PC-9 (cell line): ENCODE data around the gene FOXD2. TPM values are rescaled to one million over a fixed set of nuclear protein-coding genes. Genes with fewer than 3 reads are reported as not detected.

ENCODE experiments used
- BruUV-seq: library from RNA; stranded (reverse); fragments of 400-500 nt; replicated peaks from 2 replicates; lab custom pipeline; 2021; lab: Mats Ljungman, UMichigan
- CTCF ChIA-PET: fragments of 300-600 bp; sonication (Branson Sonifier 250); formaldehyde crosslinking; loops from one replicate; lab custom pipeline; 2022; ENCODE audit warnings: antibody characterized with exemption; lab: Charles Lee
- POLR2A ChIA-PET: fragments of 300-600 bp; sonication (Branson Sonifier 250); formaldehyde crosslinking; loops from one replicate; lab custom pipeline; 2022; ENCODE audit warnings: antibody characterized with exemption; ENCODE audit not compliant: unreplicated experiment; lab: Charles Lee
- DNase-seq, 2 experiments: peaks; one replicate each; pipeline versions ENCODE4 v3.0.0 to v3.0.0-alpha.2; 2015 to 2022; ENCODE audit warnings: mixed read lengths in 1 of 2
- H2AFZ ChIP-seq: fragments of 200-600 bp; sonication (generic); 2 replicates; pipeline ENCODE4 v1.8.1; 2017; ENCODE audit warnings: antibody characterized with exemption
- H3F3A ChIP-seq: fragments of 200-600 bp; sonication (generic); 2 replicates; pipeline ENCODE4 v1.8.1; 2017; ENCODE audit warnings: antibody characterized with exemption, mild to moderate bottlenecking, low read depth; ENCODE audit not compliant: insufficient read depth
- H3K27ac ChIP-seq: fragments of 200-600 bp; sonication (generic); 2 replicates; pipeline ENCODE4 v1.6.1; 2016; ENCODE audit warnings: mixed run types
- H3K27me3 ChIP-seq: fragments of 200-600 bp; sonication (generic); 2 replicates; pipeline ENCODE4 v1.6.1; 2016; ENCODE audit warnings: low read depth, mixed run types; ENCODE audit not compliant: insufficient read depth
- H3K36me3 ChIP-seq: fragments of 200-600 bp; sonication (generic); 2 replicates; pipeline ENCODE4 v1.6.1; 2016; ENCODE audit warnings: low read depth, mixed run types
- H3K4me1 ChIP-seq: fragments of 200-600 bp; sonication (generic); replicated peaks from 2 replicates; pipeline ENCODE4 v1.6.1; 2016; ENCODE audit warnings: mixed run types; ENCODE audit not compliant: insufficient read depth
- H3K4me2 ChIP-seq: fragments of 200-600 bp; sonication (generic); 2 replicates; pipeline ENCODE4 v1.6.1; 2017; ENCODE audit warnings: mixed run types
- H3K4me3 ChIP-seq: fragments of 200-600 bp; sonication (generic); 2 replicates; pipeline ENCODE4 v1.6.1; 2016; ENCODE audit warnings: mixed run types
- H3K79me2 ChIP-seq: fragments of 200-600 bp; sonication (generic); 2 replicates; pipeline ENCODE4 v1.6.1; 2017; ENCODE audit warnings: low read depth, mixed run types
- H3K9me2 ChIP-seq: fragments of 200-600 bp; sonication (generic); 2 replicates; pipeline ENCODE4 v1.8.1; 2017; ENCODE audit warnings: mild to moderate bottlenecking; ENCODE audit not compliant: insufficient read depth
- H3K9me3 ChIP-seq: fragments of 200-600 bp; sonication (generic); 2 replicates; pipeline ENCODE4 v1.8.1; 2016; ENCODE audit warnings: low read depth; ENCODE audit not compliant: insufficient read depth
- H4K20me1 ChIP-seq: fragments of 200-600 bp; sonication (generic); 2 replicates; pipeline ENCODE4 v1.8.1; 2017; ENCODE audit not compliant: insufficient read depth
- EZH2 ChIP-seq: fragments of 200-600 bp; sonication (generic); IDR thresholded peaks from 2 replicates; pipeline ENCODE4 v1.8.0; 2017; ENCODE audit warnings: antibody characterized with exemption, low read depth
- intact Hi-C: fragments of 100-400 bp; cut with micrococcal nuclease; formaldehyde crosslinking; loops from one replicate; pipeline ENCODE4 v1.10.0; 2022; ENCODE audit not compliant: unreplicated experiment
- total RNA-seq: library from RNA; stranded (reverse); gene quantifications from 2 replicates; pipeline ENCODE4 v1.2.3, GENCODE V29; 2021
- TF ChIP-seq, protein P1 (sequence below): fragments of 200-600 bp; sonication (generic); conservative IDR thresholded peaks from 2 replicates; pipeline ENCODE4 v1.6.1; 2017; ENCODE audit warnings: mixed run types, antibody characterized with exemption, mild to moderate bottlenecking, moderate library complexity

Gene FOXD2
- total RNA-seq, 1 experiment from 2014 or later: 0.35 TPM

DNA sequence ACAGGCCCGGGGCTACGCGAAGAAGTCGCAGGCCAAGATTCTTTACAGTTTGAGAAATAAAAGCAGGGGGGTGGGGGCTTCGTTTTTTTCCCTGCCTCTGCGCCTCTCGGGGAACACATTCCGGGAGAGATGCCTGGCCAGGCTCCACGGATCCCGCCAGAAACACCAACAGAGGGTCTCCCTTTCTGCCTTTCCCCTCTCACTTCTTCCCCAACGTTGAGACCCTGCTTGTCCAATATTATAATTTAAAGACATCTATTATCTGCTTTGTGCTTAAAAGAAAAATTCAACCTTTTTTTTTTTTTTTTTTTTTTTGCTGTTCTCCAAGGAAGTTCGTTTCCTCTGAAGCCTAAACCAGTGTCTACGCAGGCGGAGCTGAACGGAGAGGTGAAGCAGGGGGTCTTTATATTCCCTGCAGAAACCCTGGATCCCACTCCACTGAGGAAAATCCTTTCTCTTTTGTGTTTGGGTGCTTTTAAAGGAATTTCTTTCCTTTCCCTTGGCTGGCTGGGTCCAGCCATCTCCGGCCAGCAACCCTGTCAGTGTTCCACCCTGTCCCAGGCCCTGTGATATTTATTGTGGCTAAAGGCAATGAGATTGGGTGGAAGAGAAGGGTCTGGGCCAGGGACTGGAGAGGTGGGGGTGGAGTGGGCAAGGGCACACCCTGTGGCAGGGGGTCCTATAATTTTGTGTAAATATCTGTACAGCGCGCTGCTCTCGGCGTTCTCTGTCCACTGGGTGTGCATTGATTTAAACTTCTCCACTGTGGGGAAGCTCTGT is 2.2 kb downstream of the FOXD2 start:
- Histone ChIP-seq H2AFZ (no peak overlapping the region), H3K4me1 (0 out of 2 replicates have a peak, but pooled peaks cover 6% of the 10 kb centered on the region), H3K36me3 (no peaks in the 10 kb centered on the region), H4K20me1 (no peaks in the 10 kb centered on the region), H3K27ac (no peak overlapping the region), H3K9me3 (no peaks in the 10 kb centered on the region), H3K4me3 (no peak overlapping the region), H3K27me3 (no peaks in the 10 kb centered on the region), H3K79me2 (peaks cover 8% of the 10 kb centered on the region), H3K4me2 (no peak overlapping the region), H3K9me2 (no peaks in the 10 kb centered on the region), H3F3A (peaks cover 9% of the 10 kb centered on the region; the same call in 1 of the 2 replicates)
- TF ChIP-seq EZH2: no peak
- TF ChIP-seq, protein P1, sequence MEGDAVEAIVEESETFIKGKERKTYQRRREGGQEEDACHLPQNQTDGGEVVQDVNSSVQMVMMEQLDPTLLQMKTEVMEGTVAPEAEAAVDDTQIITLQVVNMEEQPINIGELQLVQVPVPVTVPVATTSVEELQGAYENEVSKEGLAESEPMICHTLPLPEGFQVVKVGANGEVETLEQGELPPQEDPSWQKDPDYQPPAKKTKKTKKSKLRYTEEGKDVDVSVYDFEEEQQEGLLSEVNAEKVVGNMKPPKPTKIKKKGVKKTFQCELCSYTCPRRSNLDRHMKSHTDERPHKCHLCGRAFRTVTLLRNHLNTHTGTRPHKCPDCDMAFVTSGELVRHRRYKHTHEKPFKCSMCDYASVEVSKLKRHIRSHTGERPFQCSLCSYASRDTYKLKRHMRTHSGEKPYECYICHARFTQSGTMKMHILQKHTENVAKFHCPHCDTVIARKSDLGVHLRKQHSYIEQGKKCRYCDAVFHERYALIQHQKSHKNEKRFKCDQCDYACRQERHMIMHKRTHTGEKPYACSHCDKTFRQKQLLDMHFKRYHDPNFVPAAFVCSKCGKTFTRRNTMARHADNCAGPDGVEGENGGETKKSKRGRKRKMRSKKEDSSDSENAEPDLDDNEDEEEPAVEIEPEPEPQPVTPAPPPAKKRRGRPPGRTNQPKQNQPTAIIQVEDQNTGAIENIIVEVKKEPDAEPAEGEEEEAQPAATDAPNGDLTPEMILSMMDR: no peak
- ChIA-PET CTCF (no interaction called here), POLR2A (interaction anchor here (0.7 kb wide), 1 partner anchor 136 kb away, joined by 4 read pairs; no protein-coding TSS in a partner anchor)
- BruUV-seq: no TSS peak
- no peak for DNase-seq
- intact Hi-C loops: loop anchor here (5.0 kb wide), 2 partner anchors 128 to 248 kb away; partner anchors contain the start of genes PDZK1IP1 and STIL

DNA sequence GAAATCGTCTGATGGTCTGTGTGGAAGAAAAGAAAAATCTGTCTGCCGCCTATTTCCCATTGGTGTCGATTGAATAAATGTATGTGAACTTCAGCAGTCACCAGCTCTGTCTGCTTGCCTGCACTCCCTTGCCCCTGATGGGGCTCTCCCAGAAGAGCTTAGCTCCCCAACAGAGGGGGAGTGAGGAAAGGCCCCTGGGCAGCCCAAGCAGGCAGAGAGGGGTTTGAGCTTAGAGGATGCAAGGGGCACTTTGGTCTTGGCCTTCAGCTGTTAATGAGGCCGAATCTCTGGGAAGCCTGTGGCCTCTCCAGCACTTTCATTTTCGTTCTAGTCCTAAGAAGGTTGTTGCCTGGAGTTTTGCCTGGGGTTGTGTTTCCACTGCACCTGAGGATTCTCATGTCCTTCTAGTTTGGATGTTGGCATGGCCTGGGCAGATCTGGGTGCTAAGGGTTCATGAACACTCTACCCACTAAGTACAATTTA is 2.8 kb downstream of the FOXD2 start:
- Histone ChIP-seq H3K4me3 (no peak overlapping the region), H3K79me2 (peaks cover 6% of the 10 kb centered on the region), H3F3A (peaks cover 9% of the 10 kb centered on the region; the same call in 1 of the 2 replicates), H3K27ac (no peak overlapping the region), H2AFZ (no peak overlapping the region), H3K9me2 (no peaks in the 10 kb centered on the region), H4K20me1 (no peaks in the 10 kb centered on the region), H3K4me2 (no peak overlapping the region), H3K27me3 (no peaks in the 10 kb centered on the region), H3K4me1 (0 out of 2 replicates have a peak, but pooled peaks cover 6% of the 10 kb centered on the region), H3K9me3 (no peaks in the 10 kb centered on the region), H3K36me3 (no peaks in the 10 kb centered on the region)
- intact Hi-C loops: no loop called here
- TSS peak; percentile 44 for BruUV-seq
- TF ChIP-seq, protein P1: no peak
- TF ChIP-seq EZH2: no peak
- DNase-seq: no peak
- CTCF ChIA-PET: no interaction called here
- POLR2A ChIA-PET: interaction anchor here (0.7 kb wide), 1 partner anchor 136 kb away, joined by 4 read pairs; no protein-coding TSS in a partner anchor

DNA sequence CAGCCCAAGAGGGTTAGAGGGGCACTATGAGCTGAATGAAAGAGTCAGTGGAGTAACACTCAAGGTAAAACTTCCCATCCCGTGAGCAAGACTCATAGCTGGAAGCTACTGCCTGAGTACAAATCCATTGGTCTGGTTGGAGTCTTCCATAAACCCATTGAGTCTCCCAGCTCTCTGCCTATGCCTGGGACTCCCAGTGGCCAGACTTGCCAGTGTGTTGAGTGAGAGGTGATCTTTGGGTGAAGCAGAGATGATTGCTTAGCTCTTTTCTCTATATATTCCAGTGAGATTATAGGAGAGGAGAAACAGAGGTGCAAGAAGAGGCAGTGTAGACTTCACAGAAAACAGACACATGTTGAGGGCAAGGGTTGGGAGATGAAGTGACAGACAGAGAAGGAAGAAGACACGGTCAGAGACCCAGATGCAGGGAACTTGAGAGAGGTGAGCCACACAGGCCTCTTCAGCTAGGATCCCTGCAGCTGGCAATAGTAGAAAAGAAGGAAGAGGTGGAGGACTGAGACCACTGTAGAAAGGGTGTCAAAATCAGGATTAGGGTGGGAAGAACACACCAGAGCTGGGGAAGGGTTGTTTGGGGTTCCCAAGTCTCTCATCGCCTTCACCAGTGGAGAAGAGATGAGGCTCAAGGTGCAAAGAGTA is 3.7 kb downstream of the FOXD2 start:
- no peaks in the 10 kb centered on the region for H3K9me2 ChIP-seq
- BruUV-seq: no TSS peak
- H3K9me3 ChIP-seq: no peaks in the 10 kb centered on the region
- H3F3A ChIP-seq: peaks cover 9% of the 10 kb centered on the region; the same call in 1 of the 2 replicates
- TF ChIP-seq, protein P1: no peak
- no peak for TF ChIP-seq EZH2
- no peaks in the 10 kb centered on the region for H3K79me2 ChIP-seq
- no peak overlapping the region for H2AFZ ChIP-seq
- ChIA-PET POLR2A (no interaction called here), CTCF (no interaction called here)
- DNase-seq: no peak
- no peaks in the 10 kb centered on the region for H3K4me1 ChIP-seq
- no peak overlapping the region for H3K4me3 ChIP-seq
- no peak overlapping the region for H3K4me2 ChIP-seq
- no peaks in the 10 kb centered on the region for H4K20me1 ChIP-seq
- intact Hi-C loops: no loop called here
- H3K27ac ChIP-seq: no peak overlapping the region
- H3K36me3 ChIP-seq: no peaks in the 10 kb centered on the region
- no peaks in the 10 kb centered on the region for H3K27me3 ChIP-seq
